ENCODE data around the gene F13A1. TPM values are rescaled to one million over a fixed set of nuclear protein-coding genes. Genes with fewer than 3 reads are reported as not detected.

F13A1 gene
- total RNA-seq, 2 donors from 2014 or later = 15.3 to 49.4 TPM

- Histone ChIP-seq H3K27ac (no peak overlapping the region), H3K27me3 (no peaks in the 10 kb centered on the region), H3K9me3 (no peaks in the 10 kb centered on the region), H3K9ac (ENCODE audit: low read depth in 2 of 2, low read length in 2 of 2) (no peak overlapping the region), H3K36me3 (no peaks in the 10 kb centered on the region), H3K4me3 (no peak overlapping the region), H3K4me1 (no peaks in the 10 kb centered on the region)
- no peak for DNase-seq
- no peak for TF ChIP-seq CTCF (IDR thresholded peaks at IDR 0.05)
- intact Hi-C loops (cut with DNase I) = no loop called here
Observed at GRCh38 chr6:6284221-6284966, 36.1 kb downstream of the F13A1 start.

GRCh38 chr6:6283746-6284145 lies 36.7 kb downstream of the F13A1 start:
- no peaks in the 10 kb centered on the region for H3K36me3 ChIP-seq

GRCh38 chr6:6282716-6283115 lies 37.7 kb downstream of the F13A1 start:
- no peaks in the 10 kb centered on the region for H3K27me3 ChIP-seq
- TF ChIP-seq CTCF (IDR thresholded peaks at IDR 0.05) = no peak
- intact Hi-C loops (cut with DNase I) = no loop called here
- H3K27ac ChIP-seq = no peak overlapping the region
- H3K9me3 ChIP-seq = no peaks in the 10 kb centered on the region
- H3K4me1 ChIP-seq = no peaks in the 10 kb centered on the region
- no peak for DNase-seq
- H3K9ac ChIP-seq (ENCODE audit: low read depth in 2 of 2, low read length in 2 of 2) = no peak overlapping the region
- no peak overlapping the region for H3K4me3 ChIP-seq
- H3K36me3 ChIP-seq = no peaks in the 10 kb centered on the region

More at GRCh38 chr6:6283746-6284145, 36.7 kb downstream of the F13A1 start:
- Histone ChIP-seq H3K4me1 (no peaks in the 10 kb centered on the region), H3K9ac (ENCODE audit: low read depth in 2 of 2, low read length in 2 of 2) (no peak overlapping the region), H3K27me3 (no peaks in the 10 kb centered on the region), H3K27ac (no peak overlapping the region), H3K4me3 (no peak overlapping the region), H3K9me3 (no peaks in the 10 kb centered on the region)
- no peak for TF ChIP-seq CTCF (IDR thresholded peaks at IDR 0.05)
- no peak for DNase-seq
- intact Hi-C loops (cut with DNase I) = no loop called here

- Histone ChIP-seq H3K9ac (ENCODE audit: low read depth in 2 of 2, low read length in 2 of 2) (no peak overlapping the region), H3K4me3 (no peak overlapping the region), H3K36me3 (no peaks in the 10 kb centered on the region), H3K4me1 (no peaks in the 10 kb centered on the region), H3K27ac (no peak overlapping the region), H3K27me3 (no peaks in the 10 kb centered on the region), H3K9me3 (no peaks in the 10 kb centered on the region)
- no peak for TF ChIP-seq CTCF (IDR thresholded peaks at IDR 0.05)
- DNase-seq = no peak
- intact Hi-C loops (cut with DNase I) = no loop called here
Observed at GRCh38 chr6:6277413-6277812, 43.0 kb downstream of the F13A1 start.

- no peaks in the 10 kb centered on the region for H3K27me3 ChIP-seq
- no peak for DNase-seq
- no peak for TF ChIP-seq CTCF (IDR thresholded peaks at IDR 0.05)
Observed at GRCh38 chr6:6270948-6271535, 49.4 kb downstream of the F13A1 start.

More at GRCh38 chr6:6270948-6271535, 49.4 kb downstream of the F13A1 start:
- Histone ChIP-seq H3K4me1 (no peaks in the 10 kb centered on the region), H3K27ac (no peak overlapping the region), H3K9ac (ENCODE audit: low read depth in 2 of 2, low read length in 2 of 2) (no peak overlapping the region), H3K4me3 (no peak overlapping the region), H3K9me3 (no peaks in the 10 kb centered on the region), H3K36me3 (no peaks in the 10 kb centered on the region)
- intact Hi-C loops (cut with DNase I) = no loop called here
